GM21515 (cell line): ENCODE measurements around the gene GET3.
"Not testable (repeated sequence)": the region's sequence is repeated elsewhere in the genome, so short reads cannot be mapped to it uniquely, and the experiment has no call there.

Source experiments
- ATAC-seq: cut with Tn5 transposase; IDR thresholded peaks from one replicate; pipeline ENCODE4 v1.9.1; 2021; ENCODE audit not compliant: unreplicated experiment

Gene GET3

GRCh38 chr19:12736995-12737834 is at the start of gene GET3:
TSS of gene GET3 (plus strand) at chr19:12737497. CDS start at chr19:12737506, 9 bp downstream.
- ATAC-seq = peak; percentile 62

GRCh38 chr19:12689012-12689411 is 48.3 kb upstream of the GET3 start:
- ATAC-seq = no peak

GRCh38 chr19:12689581-12690216 is 47.6 kb upstream of the GET3 start:
- no peak for ATAC-seq

- no peak for ATAC-seq
These were observed 44.3 kb upstream of the GET3 start for GRCh38 chr19:12692960-12693359.

GRCh38 chr19:12694641-12695040 is 42.7 kb upstream of the GET3 start:
- ATAC-seq = no peak

GRCh38 chr19:12695096-12695495 is 42.2 kb upstream of the GET3 start:
- ATAC-seq = no peak

GRCh38 chr19:12695514-12695913 is 41.8 kb upstream of the GET3 start:
- ATAC-seq = no peak

GRCh38 chr19:12695997-12696365 is 41.3 kb upstream of the GET3 start:
- peak; percentile 7 for ATAC-seq

GRCh38 chr19:12696366-12697335 is 40.6 kb upstream of the GET3 start, which contains the start of gene FBXW9:
TSS of gene FBXW9 (minus strand) at chr19:12696631. CDS start at chr19:12696581, 50 bp downstream.
- ATAC-seq = peak; percentile 61

- not testable (repeated sequence) for ATAC-seq
These were observed 39.9 kb upstream of the GET3 start for GRCh38 chr19:12697425-12697824.

GRCh38 chr19:12698138-12698537 is 39.2 kb upstream of the GET3 start:
- ATAC-seq = no peak

GRCh38 chr19:12701596-12702282 is 35.6 kb upstream of the GET3 start:
- ATAC-seq = no peak

- no peak for ATAC-seq
These were observed 34.3 kb upstream of the GET3 start for GRCh38 chr19:12703046-12703445.

GRCh38 chr19:12705169-12705568 is 32.1 kb upstream of the GET3 start:
- ATAC-seq = no peak

- ATAC-seq = no peak
These were observed 31.5 kb upstream of the GET3 start for GRCh38 chr19:12705654-12706331.

- ATAC-seq = no peak
These were observed 31.0 kb upstream of the GET3 start for GRCh38 chr19:12706332-12706718.

- no peak for ATAC-seq
These were observed 28.7 kb upstream of the GET3 start for GRCh38 chr19:12708641-12709040.

- ATAC-seq = no peak
These were observed 26.1 kb upstream of the GET3 start for GRCh38 chr19:12711187-12711586.

- not testable (repeated sequence) for ATAC-seq
These were observed 25.2 kb upstream of the GET3 start for GRCh38 chr19:12712077-12712476.

GRCh38 chr19:12713304-12713703 is 24.0 kb upstream of the GET3 start:
- not testable (repeated sequence) for ATAC-seq
